Measurements from ENCODE around the gene MAGEA8. TPM values are rescaled to one million over a fixed set of nuclear protein-coding genes. Genes with fewer than 3 reads are reported as not detected.

MAGEA8 gene
- total RNA-seq, 1 experiment from 2014 or later, result not detected

- H4K8ac ChIP-seq (replicated peaks; ENCODE audit: insufficient read length, low read depth, low read length), result no peak overlapping the region
- H3K4me2 ChIP-seq (ENCODE audit: insufficient read depth, insufficient read length, low read length), result no peak overlapping the region
- Mint-ChIP-seq H3K4me3 (peak overlapping the region in 1 of 2 experiments; percentile 53; a peak in 1 of 5 replicates), H3K4me1 (peaks cover 40 to 46% of the 10 kb centered on the region in 2 experiments), H3K27ac (peak overlapping the region in 1 of 3 experiments; percentile 66; a peak in 2 of 7 replicates), H3K27me3 (ENCODE audit: low read depth) (no peaks in the 10 kb centered on the region; the same call in none of the 2 replicates), H3K36me3 (ENCODE audit: insufficient read depth in 1 of 3, low read depth in 3 of 3) (peaks cover 12 to 20% (median 20%) of the 10 kb centered on the region in 3 experiments), H3K9me3 (peaks cover 64 to 72% of the 10 kb centered on the region in 2 experiments)
- H2AFZ ChIP-seq (ENCODE audit: low read length), result no peak overlapping the region
- H3K79me1 ChIP-seq (ENCODE audit: insufficient read depth, low read depth, low read length, poor library complexity, severe bottlenecking), result no peaks in the 10 kb centered on the region
- no peak overlapping the region for H4K91ac ChIP-seq (ENCODE audit: insufficient read length, low read depth, low read length)
- H2AK5ac ChIP-seq (ENCODE audit: insufficient read length, low read length), result no peak overlapping the region
- no peak overlapping the region for H2BK120ac ChIP-seq (ENCODE audit: low read depth, low read length, poor library complexity, severe bottlenecking)
- no peak overlapping the region for H3K9ac ChIP-seq (ENCODE audit: extremely low read depth, insufficient read length, low read length)
- DNase-seq, result no peak
- H3K27ac ChIP-seq (ENCODE audit: insufficient read length, low read depth, low read length), result no peak overlapping the region
- H3K4me1 ChIP-seq (ENCODE audit: insufficient read depth, low read length), result peaks cover 3% of the 10 kb centered on the region; the same call in 1 of the 2 replicates
- H3K27me3 ChIP-seq (ENCODE audit: insufficient read depth, low read length), result no peaks in the 10 kb centered on the region
- H3K9me3 ChIP-seq (ENCODE audit: control insufficient read depth, low read depth, low read length), result peaks cover 14% of the 10 kb centered on the region
- no peak overlapping the region for H3K4ac ChIP-seq (ENCODE audit: low read depth, low read length)
- no peak overlapping the region for H3K23ac ChIP-seq (ENCODE audit: insufficient read length, low read depth, low read length)
- H3K18ac ChIP-seq (ENCODE audit: insufficient read length, low read depth, low read length), result no peak overlapping the region
- H3K23me2 ChIP-seq (ENCODE audit: insufficient read length, low read depth, low read length, poor library complexity, severe bottlenecking), result no peaks in the 10 kb centered on the region
- H2BK15ac ChIP-seq (ENCODE audit: low read depth, low read length), result no peak overlapping the region
- no peak overlapping the region for H3K56ac ChIP-seq (ENCODE audit: insufficient read length, low read depth, low read length)
- TF ChIP-seq CTCF (conservative IDR thresholded peaks at IDR 0.05), result no peak
- no peak overlapping the region for H4K5ac ChIP-seq (ENCODE audit: insufficient read length, low read depth, low read length)
- no peak overlapping the region for H2BK5ac ChIP-seq (ENCODE audit: insufficient read length, low read length)
- H3K14ac ChIP-seq (ENCODE audit: insufficient read depth, low read length), result no peak overlapping the region
- H3T11ph ChIP-seq (ENCODE audit: low read length), result no peak overlapping the region
- no peaks in the 10 kb centered on the region for H4K20me1 ChIP-seq (ENCODE audit: control insufficient read depth, insufficient read depth, insufficient read length)
- no peak overlapping the region for H2BK20ac ChIP-seq (ENCODE audit: low read depth, low read length, poor library complexity, severe bottlenecking)
- no peaks in the 10 kb centered on the region for H3K79me2 ChIP-seq (ENCODE audit: insufficient read depth, low read length)
- H2BK12ac ChIP-seq (ENCODE audit: insufficient read length, low read depth, low read length), result no peak overlapping the region
These were observed 43.8 kb upstream of the MAGEA8 start for GRCh38 chrX:149837167-149837566.
